RWPE1 (cell line): ENCODE results near the gene MAPK8IP3.
"Not testable (repeated sequence)": the region's sequence is repeated elsewhere in the genome, so short reads cannot be mapped to it uniquely, and the experiment has no call there.

Experiments
- CTCF ChIA-PET: fragments of 350-600 bp; sonication (Branson Sonifier 250); formaldehyde crosslinking; extraction: SDS; loops from one replicate; lab custom pipeline; 2021; lab: Yijun Ruan, JAX
- POLR2A ChIA-PET: fragments of 400-600 bp; formaldehyde crosslinking; extraction: SDS; loops from one replicate; lab custom pipeline; 2020; ENCODE audit warnings: antibody characterized with exemption; ENCODE audit not compliant: low non-redundant PET; lab: Yijun Ruan, JAX
- DNase-seq: peaks from one replicate; pipeline ENCODE4 v3.0.0; 2012; ENCODE audit warnings: low spot score
- H3K27ac ChIP-seq: fragments of 450-650 bp; 2 replicates; pipeline ENCODE4 v1.5.1; 2017
- CTCF ChIP-seq: fragments of 450-650 bp; conservative IDR thresholded peaks from 2 replicates; pipeline ENCODE4 v1.5.1; 2017; ENCODE audit warnings: low read depth, mild to moderate bottlenecking

Gene MAPK8IP3

DNA sequence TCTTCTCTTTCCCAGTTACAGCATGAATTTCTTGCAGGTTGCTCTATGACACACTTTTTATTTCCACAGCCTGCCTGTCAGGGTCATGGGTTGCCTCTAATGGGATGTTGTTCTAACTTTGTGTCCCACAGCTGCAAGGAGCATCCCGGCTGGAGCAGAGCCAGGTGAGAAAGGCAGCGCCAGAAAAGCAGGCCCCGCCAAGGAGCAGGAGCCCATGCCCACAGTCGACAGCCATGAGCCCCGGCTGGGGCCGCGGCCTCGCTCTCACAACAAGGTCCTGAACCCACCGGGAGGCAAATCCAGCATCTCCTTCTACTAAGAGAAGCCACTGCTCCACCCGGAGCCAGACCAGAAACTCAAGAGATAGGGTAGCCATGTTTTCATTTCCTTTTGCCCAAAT is 7.3 kb upstream of the MAPK8IP3 start:
- ChIA-PET POLR2A (no interaction called here), CTCF (no interaction called here)
- peak overlapping the region; percentile 32 for H3K27ac ChIP-seq
- TF ChIP-seq CTCF, result no peak
- DNase-seq, result no peak

DNA sequence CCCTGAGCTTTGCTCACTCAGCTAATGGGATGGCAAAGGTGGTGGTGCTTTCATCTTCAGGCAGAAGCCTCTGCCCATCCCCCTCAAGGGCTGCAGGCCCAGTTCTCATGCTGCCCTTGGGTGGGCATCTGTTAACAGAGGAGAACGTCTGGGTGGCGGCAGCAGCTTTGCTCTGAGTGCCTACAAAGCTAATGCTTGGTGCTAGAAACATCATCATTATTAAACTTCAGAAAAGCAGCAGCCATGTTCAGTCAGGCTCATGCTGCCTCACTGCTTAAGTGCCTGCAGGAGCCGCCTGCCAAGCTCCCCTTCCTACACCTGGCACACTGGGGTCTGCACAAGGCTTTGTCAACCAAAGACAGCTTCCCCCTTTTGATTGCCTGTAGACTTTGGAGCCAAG is 5.7 kb upstream of the MAPK8IP3 start:
- no peak for TF ChIP-seq CTCF
- CTCF ChIA-PET, result no interaction called here
- H3K27ac ChIP-seq, result peak overlapping the region; percentile 69
- POLR2A ChIA-PET, result no interaction called here
- DNase-seq, result no peak

GRCh38 chr16:1701216-1701878 is 4.6 kb upstream of the MAPK8IP3 start:
- ChIA-PET CTCF (interaction anchor here (0.6 to 0.7 kb wide), 4 partner anchors 22 to 511 kb away, joined by 3 to 10 read pairs (median 4); no protein-coding TSS in a partner anchor), POLR2A (interaction anchor here (0.7 to 1.4 kb wide), 3 partner anchors 10 to 69 kb away, joined by 3 to 5 read pairs (median 4); partner anchors contain the start of gene JPT2)
- peak; percentile 31 for DNase-seq
- no peak for TF ChIP-seq CTCF
- H3K27ac ChIP-seq, result peak overlapping the region; percentile 69

DNA sequence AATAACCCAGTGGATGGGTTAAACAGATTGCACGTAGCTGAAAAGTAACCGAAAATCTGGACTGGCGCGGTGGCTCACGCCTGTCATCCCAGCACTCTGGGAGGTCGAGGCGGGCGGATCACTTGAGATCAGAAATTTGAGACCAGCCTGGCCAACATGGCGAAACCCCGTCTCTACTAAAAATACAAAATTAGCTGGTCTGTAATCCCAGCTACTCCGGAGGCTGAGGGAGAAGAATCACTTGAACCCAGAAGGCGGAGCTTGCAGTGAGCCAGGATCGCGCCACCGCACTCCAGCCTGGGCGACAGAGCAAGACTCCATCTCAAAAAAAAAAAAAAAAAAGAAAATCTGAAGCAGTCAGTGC is 689 bp upstream of the MAPK8IP3 start:
- ChIA-PET POLR2A (interaction anchor here (0.8 to 1.8 kb wide), 6 partner anchors 13 to 64 kb away, joined by 3 to 6 read pairs (median 4); partner anchors contain the start of gene JPT2), CTCF (interaction anchor here (0.6 to 2.2 kb wide), 13 partner anchors 8 to 884 kb away, joined by 3 to 17 read pairs (median 4); partner anchors contain the start of genes EME2, JPT2 and MRPS34)
- peak overlapping the region; percentile 93 for H3K27ac ChIP-seq
- not testable (repeated sequence) for DNase-seq

DNA sequence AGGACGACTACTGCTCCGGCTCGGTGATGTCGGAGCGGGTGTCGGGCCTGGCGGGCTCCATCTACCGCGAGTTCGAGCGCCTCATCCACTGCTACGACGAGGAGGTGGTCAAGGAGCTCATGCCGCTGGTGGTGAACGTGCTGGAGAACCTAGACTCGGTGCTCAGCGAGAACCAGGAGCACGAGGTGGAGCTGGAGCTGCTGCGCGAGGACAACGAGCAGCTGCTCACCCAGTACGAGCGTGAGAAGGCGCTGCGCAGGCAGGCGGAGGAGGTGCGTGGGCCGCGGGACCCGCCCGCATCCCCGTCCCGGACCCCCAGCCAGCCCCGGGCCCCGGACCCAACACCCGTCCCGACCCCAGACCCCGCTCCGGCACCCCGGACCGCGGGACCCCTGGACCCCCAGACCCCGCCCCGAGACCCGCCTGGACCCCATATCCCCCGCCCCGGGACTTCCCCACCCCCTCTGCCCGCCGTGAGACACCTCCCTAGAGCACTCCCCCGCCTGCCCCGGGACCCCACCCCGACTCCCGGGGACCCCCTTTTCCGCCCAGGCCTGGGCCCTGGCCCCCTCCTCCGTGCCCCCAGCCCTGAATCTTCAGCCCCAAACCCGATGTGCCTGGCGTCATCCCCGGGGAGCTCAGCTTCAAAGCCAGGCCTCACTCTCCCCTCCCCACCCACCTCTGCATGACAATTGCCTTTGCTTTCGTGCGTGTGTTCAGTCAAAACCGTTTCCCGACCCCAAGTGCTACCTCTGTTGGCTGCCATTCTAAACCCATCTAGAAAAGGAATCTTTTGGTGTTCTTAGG is 594 bp downstream of the MAPK8IP3 start:
- ChIA-PET POLR2A (interaction anchor here (0.5 to 1.8 kb wide), 8 partner anchors 15 to 63 kb away, joined by 3 to 9 read pairs (median 4); partner anchors contain the start of gene JPT2), CTCF (interaction anchor here (0.6 to 2.2 kb wide), 16 partner anchors 9 to 359 kb away, joined by 3 to 17 read pairs (median 4); partner anchors contain the start of genes EME2, JPT2 and MRPS34)
- peak overlapping the region; percentile 93 for H3K27ac ChIP-seq
- DNase-seq, result peak; percentile 44
- no peak for TF ChIP-seq CTCF

- H3K27ac ChIP-seq, result peak overlapping the region; percentile 93
- no peak for DNase-seq
- TF ChIP-seq CTCF, result no peak
- CTCF ChIA-PET, result interaction anchor here (0.6 to 1.5 kb wide), 2 partner anchors 10 to 63 kb away, joined by 4 read pairs; no protein-coding TSS in a partner anchor
- POLR2A ChIA-PET, result interaction anchor here (0.6 kb wide), 1 partner anchor 12 kb away, joined by 6 read pairs; no protein-coding TSS in a partner anchor
Measured at GRCh38 chr16:1707193-1707790, 1.3 kb downstream of the MAPK8IP3 start.
